ENCODE data around the gene VAV3. TPM values are rescaled to one million over a fixed set of nuclear protein-coding genes. Genes with fewer than 3 reads are reported as not detected.

VAV3 gene
- total and polyA plus RNA-seq, 2 of the 8 experiments (the other 6 are each of a cell fraction or from before 2014, with no cell fraction given): 2.9 to 7.9 TPM

- TF ChIP-seq MAX (IDR thresholded peaks at IDR 0.05): peak; percentile 56
Measured at GRCh38 chr1:107538502-107538901, 426.5 kb downstream of the VAV3 start (continued).
